HG03045 (cell line): ENCODE results near the gene LRGUK.

Source experiments
- ATAC-seq: cut with Tn5 transposase; IDR thresholded peaks from one replicate; pipeline ENCODE4 v1.9.1; 2021; ENCODE audit warnings: mild to moderate bottlenecking, moderate library complexity; ENCODE audit not compliant: unreplicated experiment

Gene LRGUK

GRCh38 chr7:134122980-134123379 lies 4.2 kb upstream of the LRGUK start:
- ATAC-seq, result no peak

- ATAC-seq, result no peak
Observed at GRCh38 chr7:134126146-134126545, 994 bp upstream of the LRGUK start.

- no peak for ATAC-seq
Observed at GRCh38 chr7:134126596-134126965, 559 bp upstream of the LRGUK start.

- no peak for ATAC-seq
Observed at GRCh38 chr7:134128829-134129228, 1.7 kb downstream of the LRGUK start.

- no peak for ATAC-seq
Observed at GRCh38 chr7:134129856-134130523, 2.9 kb downstream of the LRGUK start.

- ATAC-seq, result no peak
Observed at GRCh38 chr7:134134004-134134403, 6.9 kb downstream of the LRGUK start.

GRCh38 chr7:134140889-134141867 lies 14.0 kb downstream of the LRGUK start:
- ATAC-seq, result peak; percentile 88

- ATAC-seq, result no peak
Observed at GRCh38 chr7:134141868-134142264, 14.7 kb downstream of the LRGUK start.

- ATAC-seq, result no peak
Observed at GRCh38 chr7:134153493-134154136, 26.5 kb downstream of the LRGUK start.

- no peak for ATAC-seq
Observed at GRCh38 chr7:134154581-134155130, 27.5 kb downstream of the LRGUK start.

- ATAC-seq, result no peak
Observed at GRCh38 chr7:134155206-134155605, 28.1 kb downstream of the LRGUK start.

GRCh38 chr7:134155871-134156270 lies 28.7 kb downstream of the LRGUK start:
- no peak for ATAC-seq

GRCh38 chr7:134165252-134165651 lies 38.1 kb downstream of the LRGUK start:
- no peak for ATAC-seq

GRCh38 chr7:134167250-134167649 lies 40.1 kb downstream of the LRGUK start:
- no peak for ATAC-seq

GRCh38 chr7:134167841-134168240 lies 40.7 kb downstream of the LRGUK start:
- ATAC-seq, result no peak

GRCh38 chr7:134174795-134175261 lies 47.7 kb downstream of the LRGUK start:
- ATAC-seq, result peak; percentile 85

GRCh38 chr7:134175334-134176036 lies 48.3 kb downstream of the LRGUK start:
- ATAC-seq, result no peak

- no peak for ATAC-seq
Observed at GRCh38 chr7:134176037-134176350, 48.9 kb downstream of the LRGUK start.

- ATAC-seq, result no peak
Observed at GRCh38 chr7:134179036-134180011, 52.2 kb downstream of the LRGUK start.

- ATAC-seq, result no peak
Observed at GRCh38 chr7:134180376-134180775, 53.2 kb downstream of the LRGUK start.
